NCI-H510A (cell line): ENCODE measurements around the gene SLC25A25.
"Not testable (repeated sequence)": the region's sequence is repeated elsewhere in the genome, so short reads cannot be mapped to it uniquely, and the experiment has no call there.

Experiments used
- DNase-seq: peaks from one replicate; lab custom pipeline; 2025; lab: John Stamatoyannopoulos, UW

Gene SLC25A25

DNA sequence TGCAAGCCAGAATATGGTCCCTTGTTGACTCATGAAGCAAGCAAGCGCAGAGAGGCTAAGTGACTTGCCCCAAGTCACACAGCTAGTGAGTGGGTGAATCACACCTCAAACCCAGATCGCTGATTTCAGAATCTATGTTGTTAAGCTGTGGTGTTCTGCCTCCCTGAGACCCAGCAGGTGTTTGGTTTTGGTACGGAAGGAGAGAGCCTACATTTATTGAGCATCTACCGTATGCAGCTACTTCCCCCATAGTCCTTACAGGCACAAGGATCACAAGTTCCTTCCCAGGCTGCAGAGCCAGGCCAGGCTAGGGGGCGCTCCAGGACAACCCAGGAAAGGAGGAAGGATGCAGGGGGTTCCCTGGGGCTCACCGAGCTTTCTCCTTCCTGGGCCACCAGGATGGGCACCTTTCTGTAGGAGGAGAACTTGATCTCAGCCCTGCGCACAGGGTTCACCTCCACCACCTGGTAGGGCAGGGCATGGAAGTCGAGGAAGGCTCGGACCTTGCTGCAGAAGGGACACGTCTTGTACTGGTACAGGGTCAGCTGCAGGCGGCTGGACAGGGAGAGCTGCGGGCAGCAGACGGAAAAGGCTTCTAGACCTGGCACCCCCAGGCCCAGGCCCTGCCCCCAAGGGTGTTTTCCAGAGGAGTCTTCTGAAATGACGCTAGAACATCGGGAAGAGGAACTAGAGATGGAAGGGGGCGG, 57.0 kb downstream of the SLC25A25 start:
- no peak for DNase-seq

DNA sequence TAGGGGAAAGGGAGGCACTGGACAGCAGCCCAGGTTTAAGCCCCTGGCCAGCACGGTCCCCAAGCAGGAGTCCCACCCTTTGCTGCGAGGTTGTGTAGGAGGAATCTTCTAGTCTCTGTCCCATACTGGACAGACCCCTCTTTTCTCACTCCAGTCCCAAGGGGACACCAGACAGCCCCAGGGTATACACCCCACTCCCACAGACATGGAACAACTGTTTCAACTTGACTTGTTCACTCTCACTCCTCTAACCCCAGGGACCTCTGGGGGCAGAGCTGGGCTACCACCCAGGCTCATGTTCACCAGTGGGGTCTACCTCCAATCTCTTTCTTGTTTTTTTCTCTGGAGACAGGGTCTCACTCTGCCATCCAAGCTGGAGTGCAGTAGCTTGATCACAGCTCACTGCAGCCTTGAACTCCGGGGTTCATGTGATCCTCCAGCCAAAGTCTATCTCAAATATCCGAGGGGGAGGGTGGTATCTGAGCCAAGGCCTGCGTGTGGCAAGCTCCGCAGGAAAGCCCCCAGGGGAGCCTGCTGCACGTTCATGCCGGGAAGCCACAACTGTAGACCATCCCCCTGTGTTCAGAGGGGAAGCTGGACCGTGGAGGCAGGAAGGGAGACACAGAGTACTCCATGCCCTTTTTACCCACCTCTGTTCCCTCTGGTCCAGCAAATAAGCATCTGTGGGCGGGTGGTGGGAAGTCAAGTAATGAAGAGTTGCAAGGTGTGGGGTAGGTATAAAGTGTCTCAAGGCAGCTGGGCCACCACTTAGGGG, 57.7 kb downstream of the SLC25A25 start:
- no peak for DNase-seq

DNA sequence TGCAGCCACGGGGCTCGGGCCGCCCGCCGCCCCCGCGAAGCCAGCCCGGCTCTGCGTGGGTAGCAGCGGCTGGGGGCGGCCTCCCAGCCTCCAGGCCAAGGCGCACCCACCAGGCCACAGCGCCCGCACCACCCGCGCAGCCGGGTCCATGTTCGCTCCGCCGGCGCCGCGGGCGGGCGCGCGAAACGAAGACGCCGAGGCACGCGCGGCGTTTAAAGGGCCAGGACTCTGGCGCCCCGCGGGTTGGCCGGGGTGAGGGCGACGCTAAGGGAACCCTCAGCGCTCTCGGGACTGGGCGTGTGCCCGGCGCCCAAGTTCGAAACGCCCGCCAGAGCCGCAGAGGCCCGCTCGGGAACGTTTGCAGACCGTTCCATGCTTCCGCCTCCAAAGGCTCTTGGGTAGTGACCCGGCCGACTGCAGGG, 59.5 kb downstream of the SLC25A25 start, which contains the start of gene PTGES2:
PTGES2 (minus strand) TSS at position 162 of the 422 bp plus-strand sequence; CDS start at position 150, 12 bp downstream.
- peak; percentile 79 for DNase-seq

DNA sequence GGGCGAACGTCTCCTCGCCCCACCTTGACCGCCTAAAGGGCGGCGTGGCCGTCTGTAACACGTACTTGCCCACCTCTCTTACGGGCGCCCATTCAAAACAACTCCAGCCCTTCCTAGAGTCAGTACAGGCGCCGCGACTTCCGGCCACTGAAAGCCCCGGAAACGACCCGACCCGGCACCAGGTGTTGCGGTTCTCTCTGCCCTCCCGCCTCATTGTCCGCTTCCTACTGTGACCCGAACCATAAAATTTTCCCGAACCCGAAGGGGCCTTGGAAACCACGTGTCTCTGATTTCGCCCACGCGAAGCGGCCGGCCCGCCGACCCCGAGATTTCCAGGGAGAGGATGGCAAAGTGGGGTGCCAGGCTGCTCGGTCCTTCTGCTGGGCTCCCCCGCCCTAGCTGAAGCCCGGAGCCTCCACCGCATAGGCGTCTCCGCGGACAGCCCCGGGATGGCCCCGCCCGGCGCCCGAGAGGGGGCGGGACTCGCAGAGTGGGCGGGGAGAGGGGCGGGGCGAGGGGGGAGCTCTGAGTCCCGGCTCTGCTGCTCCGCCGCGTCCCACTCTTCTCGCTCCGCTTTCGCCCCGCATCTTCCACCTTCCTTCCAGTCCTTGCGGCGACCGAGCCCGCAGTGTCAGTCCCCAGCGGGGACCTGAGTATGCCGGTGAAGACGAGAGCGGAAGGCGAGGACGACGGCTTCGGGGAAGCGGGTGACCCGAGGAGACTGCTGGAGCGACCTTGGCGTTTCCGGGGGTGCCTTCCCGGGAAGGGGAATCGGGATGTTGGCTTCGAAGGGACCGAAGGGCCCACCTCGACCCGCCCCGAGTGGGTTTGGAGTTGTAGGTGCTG, 60.2 kb downstream of the SLC25A25 start:
- peak; percentile 86 for DNase-seq

DNA sequence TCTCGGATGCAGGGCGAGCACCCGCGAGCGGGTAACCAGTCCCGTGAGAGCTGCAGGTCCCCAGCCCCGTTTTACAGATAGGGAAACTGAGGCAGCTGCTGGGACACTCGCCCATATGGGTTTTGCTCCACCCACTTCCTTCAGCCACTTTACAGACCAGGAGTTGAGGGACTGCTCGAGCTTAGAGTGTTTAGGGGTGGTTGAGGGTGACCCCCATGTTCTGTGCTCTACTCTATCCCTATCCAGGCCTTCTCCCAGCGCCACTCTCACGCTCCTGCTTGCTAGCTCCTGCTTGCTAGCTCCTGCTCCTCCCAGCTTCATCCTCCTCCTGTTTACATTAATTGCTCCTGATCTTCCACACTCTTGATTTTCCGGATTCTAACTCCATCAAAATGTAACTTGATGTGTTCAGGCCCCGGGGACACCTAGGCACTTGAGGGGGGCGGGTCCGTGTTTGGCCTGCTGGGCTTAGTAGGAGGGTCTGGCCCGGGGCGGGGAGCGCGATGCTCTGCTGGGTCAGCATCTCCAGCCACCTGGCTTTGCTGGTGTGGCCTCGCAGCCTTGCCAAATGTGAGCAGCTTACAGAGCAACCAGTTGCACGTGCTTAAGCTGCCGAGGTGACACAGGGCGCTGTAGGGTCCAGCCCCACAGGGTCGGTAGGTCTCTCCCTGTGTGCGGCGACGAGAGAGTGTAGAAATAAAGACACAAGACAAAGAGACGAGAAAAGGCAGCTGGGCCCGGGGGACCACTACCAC, 61.0 kb downstream of the SLC25A25 start:
- DNase-seq, result no peak

DNA sequence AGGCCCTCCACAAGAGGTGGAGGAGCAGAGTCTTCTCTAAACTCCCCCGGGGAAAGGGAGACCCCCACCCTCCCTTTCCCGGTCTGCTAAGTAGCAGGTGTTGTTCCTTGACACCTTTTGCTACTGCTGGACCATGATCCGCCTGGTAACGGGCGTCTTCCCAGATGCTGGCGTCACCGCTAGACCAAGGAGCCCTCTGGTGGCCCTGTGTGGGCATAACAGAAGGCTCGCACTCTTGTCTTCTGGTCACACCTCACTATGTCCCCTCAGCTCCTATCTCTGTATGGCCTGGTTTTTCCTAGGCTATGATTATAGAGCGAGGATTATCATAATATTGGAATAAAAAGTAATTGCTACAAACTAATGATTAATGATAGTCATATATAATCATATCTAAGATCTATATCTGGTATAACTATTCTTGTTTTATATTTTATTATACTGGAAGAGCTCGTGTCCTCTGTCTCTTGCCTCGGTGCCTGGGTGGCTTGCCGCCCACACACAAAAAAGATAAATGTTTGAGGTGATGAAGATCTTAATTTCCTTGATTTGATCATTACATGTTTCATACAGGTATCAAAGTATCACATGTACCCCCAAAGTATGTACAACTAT, 62.1 kb downstream of the SLC25A25 start:
- not testable (repeated sequence) for DNase-seq

DNA sequence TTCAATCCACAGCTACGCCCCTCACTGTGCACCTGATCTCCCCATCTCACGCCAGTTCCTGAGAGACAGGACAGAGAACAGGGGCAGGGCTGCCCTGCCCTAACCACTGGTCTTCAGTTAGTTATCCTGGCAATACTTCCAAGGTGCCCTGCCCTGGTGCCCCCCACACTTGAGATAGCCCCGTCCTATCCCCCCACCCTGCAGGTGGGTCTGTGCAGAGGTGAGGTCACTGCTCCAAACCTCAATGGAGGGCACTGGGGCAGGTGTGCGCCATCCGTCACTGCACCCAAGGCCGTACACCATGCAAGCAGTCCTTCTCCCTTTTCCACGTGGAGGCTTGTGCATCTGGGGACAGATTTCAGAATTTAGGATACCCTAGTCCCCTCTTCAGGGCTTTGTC, 62.6 kb downstream of the SLC25A25 start:
- DNase-seq, result not testable (repeated sequence)

DNA sequence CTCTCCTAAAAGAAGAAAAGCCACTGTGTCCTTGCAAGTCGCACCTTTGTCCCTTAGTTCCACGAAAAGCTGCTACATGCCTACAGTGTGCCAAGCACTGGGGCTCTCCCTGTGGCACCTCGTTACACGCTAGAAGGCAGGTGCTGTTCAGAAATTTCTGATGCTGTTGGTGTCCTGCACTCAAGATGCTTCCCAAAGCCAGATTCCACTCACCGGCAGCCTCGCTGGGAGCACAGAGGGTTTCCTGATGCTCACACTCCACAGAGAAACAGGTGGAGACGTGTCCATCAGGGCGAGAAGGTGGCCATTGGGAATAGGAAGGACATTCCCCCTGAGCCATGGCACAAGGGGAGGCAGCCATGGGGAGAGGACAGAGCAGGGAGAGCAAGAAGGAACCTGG, 63.3 kb downstream of the SLC25A25 start:
- DNase-seq, result not testable (repeated sequence)

DNA sequence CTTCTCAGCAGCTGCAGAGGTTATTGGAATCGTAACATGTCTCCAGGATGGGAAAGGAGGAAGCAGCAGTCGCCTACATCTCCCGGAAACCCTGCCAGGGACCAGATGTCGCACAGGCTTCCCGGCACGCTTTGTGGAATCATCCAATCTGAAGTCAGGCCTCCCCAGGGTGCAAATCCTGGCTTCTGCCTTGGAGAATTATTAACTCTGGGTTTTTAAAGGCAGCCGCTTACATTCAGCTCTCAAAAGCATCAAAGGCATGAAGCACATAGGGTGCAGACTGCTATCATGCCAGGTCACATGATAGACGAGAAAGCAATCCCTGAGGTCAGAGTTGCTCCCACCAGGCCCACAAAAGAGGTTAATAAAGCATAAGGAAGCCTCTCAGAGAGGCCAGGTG, 64.1 kb downstream of the SLC25A25 start:
- not testable (repeated sequence) for DNase-seq

DNA sequence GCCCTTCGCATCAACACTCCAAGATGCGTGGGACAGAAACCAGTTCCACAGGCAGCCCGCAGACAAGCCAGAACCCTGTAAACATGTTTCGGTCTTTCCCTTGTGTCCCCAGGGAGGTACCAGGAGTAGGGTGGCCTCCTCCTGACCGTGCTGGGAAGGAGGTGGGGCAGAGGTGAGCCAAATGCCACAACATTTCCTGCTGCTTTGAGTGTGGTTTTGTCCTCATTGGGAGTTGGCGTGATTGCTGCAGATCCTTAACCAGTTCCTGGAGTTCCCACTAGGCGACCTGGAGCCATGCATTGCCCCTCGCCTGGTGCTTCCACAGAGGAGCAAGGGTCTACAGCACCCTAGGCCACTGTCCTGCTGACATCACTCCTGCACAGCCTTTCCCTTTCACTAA, 67.5 kb downstream of the SLC25A25 start:
- DNase-seq, result not testable (repeated sequence)

DNA sequence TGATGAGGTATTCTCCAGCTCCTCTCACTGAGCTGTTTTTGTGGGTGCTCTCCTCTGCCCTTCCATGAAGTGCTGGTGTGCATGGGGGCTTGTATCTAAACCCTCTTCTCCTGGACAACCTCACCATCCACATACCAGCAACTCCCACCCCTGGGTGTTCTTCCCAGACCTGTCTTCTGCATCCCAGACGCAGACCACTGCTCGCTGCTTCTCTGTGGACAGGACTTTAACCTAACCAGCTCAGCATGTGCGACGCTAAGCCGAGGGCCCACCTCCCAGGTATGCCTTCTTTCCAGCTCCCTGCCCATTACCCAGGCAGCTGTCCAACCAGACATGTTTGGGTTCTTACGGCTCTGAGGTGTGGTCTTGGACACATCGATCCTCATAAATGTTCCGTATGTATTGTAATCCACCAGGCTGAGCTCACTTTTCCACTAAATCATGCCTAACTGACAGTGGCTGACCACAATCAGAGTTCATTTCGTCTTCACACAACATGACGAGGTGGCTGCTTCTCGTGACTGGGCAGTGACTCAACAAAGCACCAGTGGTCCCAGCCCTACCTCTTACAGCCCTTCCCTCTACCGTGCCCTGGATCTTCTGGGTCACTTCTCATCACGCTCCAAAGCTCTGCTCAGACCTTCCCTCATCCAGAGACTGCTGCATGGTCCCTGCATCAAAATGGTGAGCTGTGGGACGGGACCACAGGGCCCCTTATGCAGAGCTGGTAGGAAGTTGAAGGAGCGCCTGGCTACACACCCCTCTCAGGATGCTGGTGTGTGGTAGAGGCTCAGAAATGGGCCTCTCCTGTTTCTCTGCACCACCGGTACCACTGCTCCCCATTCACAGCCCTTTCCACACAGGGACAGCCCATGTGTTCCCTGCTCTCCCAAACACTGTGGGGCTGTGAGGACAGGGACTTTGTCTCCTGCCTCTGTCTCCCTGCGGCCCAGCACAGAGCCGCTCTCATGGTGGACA, 69.1 kb downstream of the SLC25A25 start:
- no peak for DNase-seq

DNA sequence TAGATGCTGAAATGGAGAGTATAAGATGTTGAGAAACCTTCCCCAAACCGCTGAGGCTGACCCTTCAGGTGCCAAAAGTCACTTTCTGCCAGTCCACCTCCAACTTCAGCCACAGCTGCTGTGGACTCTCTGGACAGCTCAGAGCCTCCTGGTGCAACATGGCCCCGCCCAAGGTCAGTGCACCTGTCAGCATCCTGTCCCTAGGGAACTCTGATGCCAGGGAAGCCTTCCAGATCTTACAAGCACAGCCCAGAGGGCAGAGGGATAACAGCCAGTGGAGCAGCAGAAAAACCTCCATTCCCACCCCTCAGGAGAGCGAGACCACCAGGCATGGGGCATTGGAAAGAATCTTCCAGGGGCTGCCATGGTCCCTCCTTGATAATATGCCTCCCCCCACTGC, 70.0 kb downstream of the SLC25A25 start:
- no peak for DNase-seq

DNA sequence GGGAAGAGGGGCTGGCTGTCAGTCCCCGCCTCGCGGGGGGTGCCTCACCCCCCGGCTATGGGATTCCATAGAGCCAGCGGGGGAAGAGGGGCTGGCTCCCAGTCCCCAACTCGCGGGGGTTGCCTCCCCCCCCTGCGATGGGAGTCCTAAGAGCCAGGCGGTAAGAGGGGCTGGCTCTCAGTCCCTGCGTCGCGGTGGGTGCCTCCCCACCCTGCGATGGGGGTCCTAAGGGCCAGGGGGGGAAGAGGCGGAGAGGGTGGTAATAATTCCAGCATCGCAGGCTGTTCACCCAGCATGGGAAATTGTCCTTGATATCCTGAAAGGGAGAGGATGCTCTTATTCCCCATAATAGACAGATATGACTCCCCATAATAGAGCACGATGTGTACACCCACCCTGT, 71.6 kb downstream of the SLC25A25 start:
- DNase-seq, result no peak

DNA sequence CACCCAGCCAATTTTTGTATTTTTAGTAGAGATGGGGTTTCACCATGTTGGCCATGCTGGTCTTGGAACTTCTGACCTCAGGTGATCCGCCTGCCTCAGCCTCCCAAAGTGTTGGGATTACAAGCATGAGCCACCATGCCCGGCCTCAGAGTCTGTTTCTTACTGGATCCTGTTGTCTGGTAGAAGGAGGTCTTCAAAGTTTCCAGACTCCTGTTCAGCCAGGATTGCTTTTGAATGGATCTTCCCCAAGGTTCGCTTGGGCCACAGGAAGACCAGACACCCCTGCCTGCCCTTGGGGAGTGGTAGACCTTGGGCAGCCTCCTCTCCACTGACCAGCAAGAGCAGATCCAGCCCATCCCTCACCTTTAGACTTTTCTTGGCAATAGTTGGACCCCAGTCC, 73.6 kb downstream of the SLC25A25 start:
- DNase-seq, result no peak

DNA sequence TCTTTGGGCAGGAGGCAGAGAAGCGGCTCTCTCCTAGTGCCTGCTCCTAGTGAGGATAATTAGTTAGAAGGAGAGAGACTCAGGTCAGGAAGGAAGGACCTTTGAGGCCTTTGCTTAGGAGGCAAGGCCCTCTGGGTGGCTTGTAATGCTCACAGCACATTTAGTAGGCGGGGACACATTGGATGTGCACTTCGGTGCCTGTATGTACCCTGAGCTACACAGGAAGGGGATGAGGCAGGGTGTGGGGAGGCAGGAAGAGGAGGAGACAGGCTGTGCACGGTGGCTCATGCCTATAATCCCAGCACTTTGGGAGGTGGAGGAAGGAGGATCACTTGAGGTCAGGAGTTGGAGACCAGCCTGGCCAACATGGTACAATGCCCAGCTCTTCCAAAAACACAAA, 74.0 kb downstream of the SLC25A25 start:
- DNase-seq, result no peak

DNA sequence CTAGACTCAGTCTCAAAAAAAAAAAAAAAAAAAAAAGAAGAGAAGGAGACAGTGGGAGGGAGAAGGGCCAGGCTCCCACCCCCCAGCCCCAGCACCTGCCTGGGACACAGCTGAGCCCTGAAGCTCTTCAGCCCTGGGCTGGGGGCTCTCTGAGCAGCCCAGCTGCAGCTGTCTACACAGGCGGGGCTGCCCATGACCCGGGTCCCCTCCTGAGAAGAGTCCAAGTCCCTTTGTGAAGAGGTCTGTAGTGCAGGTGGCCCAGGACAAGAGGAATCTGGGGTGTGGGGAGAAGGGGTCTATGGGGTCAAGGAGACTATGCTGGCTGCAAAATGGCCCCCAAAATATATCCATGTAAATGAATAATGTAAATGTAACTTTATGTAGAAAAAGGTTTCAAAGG, 74.6 kb downstream of the SLC25A25 start:
- DNase-seq, result no peak

DNA sequence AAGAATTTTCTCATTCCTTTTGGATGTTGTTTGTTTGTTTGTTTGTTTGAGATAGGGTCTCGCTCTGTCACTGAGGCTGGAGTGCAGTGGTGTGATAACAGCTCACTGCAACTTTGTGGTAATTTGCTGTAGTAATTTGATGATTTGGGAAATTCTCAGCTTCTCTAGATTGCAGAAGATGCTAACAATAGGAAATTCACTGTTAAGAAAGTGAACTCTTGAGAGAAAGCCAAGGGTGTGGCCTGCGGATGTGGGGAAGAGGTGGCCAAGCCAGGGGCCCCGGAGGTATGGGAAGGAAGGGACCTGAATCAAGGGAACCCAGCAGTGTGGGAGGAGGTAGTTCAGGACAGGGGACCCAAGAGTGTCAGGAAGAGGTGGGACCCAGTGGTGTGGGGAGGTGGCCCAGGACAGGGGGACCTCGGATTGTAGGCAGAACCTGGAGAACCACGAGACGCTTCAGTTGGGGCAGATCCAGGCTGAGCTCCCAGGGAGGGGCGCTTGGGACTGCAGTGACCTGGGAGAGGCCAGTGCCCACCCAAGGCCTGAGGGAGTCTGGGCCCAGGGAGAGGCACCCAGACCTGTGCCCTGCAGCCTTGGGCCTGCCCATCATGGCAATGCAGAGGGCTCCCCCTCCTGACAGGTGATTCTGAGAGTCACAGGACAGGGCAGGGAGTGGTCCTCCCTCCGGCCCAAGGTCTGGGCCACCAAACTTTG, 75.7 kb downstream of the SLC25A25 start:
- DNase-seq, result no peak

DNA sequence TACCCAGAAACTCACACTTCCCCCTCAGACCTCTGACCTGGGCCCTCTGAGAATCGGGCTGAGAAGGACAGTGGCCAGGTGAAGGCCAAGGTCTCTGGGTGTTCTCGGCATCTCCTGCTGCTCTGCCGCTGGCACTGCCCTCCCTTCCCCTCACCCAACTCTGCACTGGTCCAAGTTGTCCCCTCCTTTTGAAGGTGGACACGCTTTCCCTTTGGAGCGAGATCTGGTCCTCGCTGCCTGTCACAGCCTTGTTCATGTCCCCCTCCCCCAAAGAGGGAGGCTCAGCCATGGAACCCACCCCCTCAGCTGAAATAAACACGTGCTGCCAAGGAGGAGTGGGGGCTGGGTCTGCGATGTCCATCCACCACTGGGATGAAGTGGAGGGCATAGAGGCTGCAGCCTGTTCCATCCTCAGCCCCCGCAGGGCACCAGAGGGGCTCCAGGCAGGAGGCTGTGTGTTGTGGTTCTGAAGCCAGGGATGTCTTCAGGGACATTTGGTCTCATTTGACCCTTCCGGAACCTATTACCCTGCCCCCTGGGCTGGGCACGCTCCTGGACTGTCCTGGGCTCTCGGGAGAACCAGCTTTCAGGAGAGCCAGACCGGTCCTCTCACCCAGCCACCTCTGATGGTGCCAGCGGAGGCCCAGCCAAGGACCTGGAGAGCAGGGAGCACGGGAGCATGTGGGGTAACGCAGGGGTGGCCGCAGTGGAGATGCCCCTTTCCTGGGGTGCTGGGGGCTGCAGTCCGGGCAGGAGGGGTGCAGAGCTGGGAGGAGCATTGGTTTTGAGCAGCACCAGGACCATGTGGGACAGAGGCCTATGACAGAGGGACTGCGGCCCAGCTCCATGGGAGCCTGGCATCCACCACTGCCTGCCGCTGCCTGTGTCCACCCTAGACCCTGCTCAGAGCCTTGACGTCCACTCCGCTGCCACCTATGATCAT, 76.5 kb downstream of the SLC25A25 start:
- no peak for DNase-seq
